H1 (cell line): Measurements from ENCODE around the gene DHX58.
"Not testable (repeated sequence)": the region's sequence is repeated elsewhere in the genome, so short reads cannot be mapped to it uniquely, and the experiment has no call there.

Experiments used
- BRCA1 ChIP-seq: IDR thresholded peaks from 2 replicates; pipeline ENCODE4 v1.6.1; 2012; ENCODE audit warnings: low read depth, low read length, improper control_type of control experiment
- POLR2A ChIP-seq, 2 experiments: IDR thresholded peaks; 1 replicate in 1 of 2; 2 replicates in 1 of 2; pipeline ENCODE4 v1.6.1; 2011; ENCODE audit warnings: low read depth in 2 of 2, low read length in 2 of 2, mild to moderate bottlenecking in 2 of 2; ENCODE audit errors: control extremely low read depth in 1 of 2
- POLR2AphosphoS5 ChIP-seq: IDR thresholded peaks from 2 replicates; pipeline ENCODE4 v1.6.1; 2011; ENCODE audit warnings: low read depth, low read length
- TF ChIP-seq, protein P1 (sequence below): IDR thresholded peaks from 2 replicates; pipeline ENCODE4 v1.6.1; 2012; ENCODE audit warnings: inconsistent platforms
- TF ChIP-seq, protein P2 (sequence below), 3 experiments: IDR thresholded peaks; 1 replicate in 2 of 3; 2 replicates in 1 of 3; pipeline versions ENCODE4 v1.5.1 to v1.6.1; 2011; ENCODE audit warnings: low read length in 3 of 3, mild to moderate bottlenecking in 3 of 3, inconsistent platforms in 2 of 3, low read depth in 1 of 3, moderate library complexity in 1 of 3; ENCODE audit not compliant: insufficient read depth in 1 of 3; ENCODE audit errors: control extremely low read depth in 1 of 3

GRCh38 chr17:42143138-42143537 is 30.6 kb upstream of the DHX58 start:
- TF ChIP-seq, protein P1, sequence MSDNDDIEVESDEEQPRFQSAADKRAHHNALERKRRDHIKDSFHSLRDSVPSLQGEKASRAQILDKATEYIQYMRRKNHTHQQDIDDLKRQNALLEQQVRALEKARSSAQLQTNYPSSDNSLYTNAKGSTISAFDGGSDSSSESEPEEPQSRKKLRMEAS: not testable (repeated sequence)
- not testable (repeated sequence) for TF ChIP-seq BRCA1; POLR2AphosphoS5; POLR2A (IDR thresholded peaks at IDR 0.05; ENCODE audit: control extremely low read depth in 1 of 2, low read depth in 2 of 2, low read length in 2 of 2)
- TF ChIP-seq, protein P2, sequence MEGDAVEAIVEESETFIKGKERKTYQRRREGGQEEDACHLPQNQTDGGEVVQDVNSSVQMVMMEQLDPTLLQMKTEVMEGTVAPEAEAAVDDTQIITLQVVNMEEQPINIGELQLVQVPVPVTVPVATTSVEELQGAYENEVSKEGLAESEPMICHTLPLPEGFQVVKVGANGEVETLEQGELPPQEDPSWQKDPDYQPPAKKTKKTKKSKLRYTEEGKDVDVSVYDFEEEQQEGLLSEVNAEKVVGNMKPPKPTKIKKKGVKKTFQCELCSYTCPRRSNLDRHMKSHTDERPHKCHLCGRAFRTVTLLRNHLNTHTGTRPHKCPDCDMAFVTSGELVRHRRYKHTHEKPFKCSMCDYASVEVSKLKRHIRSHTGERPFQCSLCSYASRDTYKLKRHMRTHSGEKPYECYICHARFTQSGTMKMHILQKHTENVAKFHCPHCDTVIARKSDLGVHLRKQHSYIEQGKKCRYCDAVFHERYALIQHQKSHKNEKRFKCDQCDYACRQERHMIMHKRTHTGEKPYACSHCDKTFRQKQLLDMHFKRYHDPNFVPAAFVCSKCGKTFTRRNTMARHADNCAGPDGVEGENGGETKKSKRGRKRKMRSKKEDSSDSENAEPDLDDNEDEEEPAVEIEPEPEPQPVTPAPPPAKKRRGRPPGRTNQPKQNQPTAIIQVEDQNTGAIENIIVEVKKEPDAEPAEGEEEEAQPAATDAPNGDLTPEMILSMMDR (IDR thresholded peaks at IDR 0.05; ENCODE audit: control extremely low read depth in 1 of 3, insufficient read depth in 1 of 3, low read depth in 1 of 3, low read length in 3 of 3): not testable (repeated sequence)
